ENCODE results near the gene PCGF3. TPM values are rescaled to one million over a fixed set of nuclear protein-coding genes. Genes with fewer than 3 reads are reported as not detected.

Gene PCGF3
- total RNA-seq, 1 donor from 2014 or later = 58.5 TPM

DNA sequence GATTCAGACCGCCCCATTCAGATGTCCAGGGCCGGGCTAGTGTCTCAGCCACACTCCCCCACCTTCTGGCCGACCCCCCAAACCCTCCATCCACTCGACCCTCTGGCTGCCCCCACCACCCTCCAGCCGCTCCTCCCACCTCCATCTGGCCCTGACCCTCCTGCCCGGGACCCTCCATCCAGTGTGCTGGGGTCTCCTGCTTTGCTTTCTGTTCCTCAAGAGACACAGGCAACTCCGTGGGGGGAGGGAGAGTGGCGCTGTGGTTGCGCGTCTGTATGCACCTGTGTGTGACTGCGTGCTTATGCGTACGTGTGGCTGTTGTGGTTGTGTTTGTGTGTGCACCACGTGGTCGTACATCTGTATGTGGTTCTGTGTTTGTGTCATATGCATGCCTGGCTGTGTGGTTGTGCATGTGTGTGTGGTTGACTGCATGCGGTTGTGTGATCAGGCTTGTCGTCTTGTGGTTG is 87.0 kb downstream of the PCGF3 start:
- Histone ChIP-seq H3K4me3 (ENCODE audit: low read depth, low read length) (no peak overlapping the region), H3K27me3 (ENCODE audit: control insufficient read depth, insufficient read depth, low read length) (peaks cover 73% of the 10 kb centered on the region), H3K36me3 (ENCODE audit: control insufficient read depth, insufficient read depth, low read length) (no peaks in the 10 kb centered on the region)
- TF ChIP-seq CTCF (IDR thresholded peaks at IDR 0.05; ENCODE audit: insufficient read depth, low read length, poor library complexity, severe bottlenecking) = no peak
- DNase-seq (ENCODE audit: low read depth) = no peak

DNA sequence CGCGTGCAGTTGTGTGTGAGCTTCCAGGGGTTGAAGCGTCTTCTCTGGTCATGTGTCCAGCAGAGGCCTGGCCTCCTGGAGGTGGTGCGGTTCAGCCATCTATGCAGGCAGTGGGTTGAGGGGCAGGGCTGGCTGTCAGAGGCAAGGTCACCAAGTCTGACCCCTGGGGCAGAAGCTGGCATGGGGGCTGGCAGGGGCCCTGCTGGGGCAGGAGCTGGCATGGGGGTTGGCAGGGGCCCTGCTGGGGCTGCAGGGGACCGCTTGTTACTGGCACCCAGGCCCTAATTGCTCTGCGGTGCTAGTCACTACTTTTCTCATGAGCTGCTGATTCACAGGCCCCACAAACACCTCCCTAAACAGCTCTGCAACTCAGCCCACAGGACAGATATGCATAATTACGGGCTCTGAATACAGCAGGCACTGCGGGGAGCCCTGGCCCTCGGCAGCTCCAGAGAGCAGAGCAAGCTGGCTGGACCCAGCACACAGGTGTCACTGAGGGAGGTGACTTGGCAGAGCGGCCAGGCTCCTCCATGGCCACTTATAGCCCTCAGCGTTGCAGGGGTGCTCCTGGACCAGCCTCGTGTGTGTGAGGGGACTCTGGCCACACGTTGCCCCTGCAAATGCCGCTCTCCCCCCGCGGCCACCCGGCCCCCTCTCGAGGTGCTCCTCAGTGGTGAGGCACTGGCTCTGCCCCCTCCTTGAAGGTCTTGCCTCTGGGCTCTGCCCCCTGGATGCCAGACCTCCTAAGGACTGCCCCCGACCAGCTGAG is 87.6 kb downstream of the PCGF3 start:
- Histone ChIP-seq H3K27me3 (ENCODE audit: control insufficient read depth, insufficient read depth, low read length) (peaks cover 70% of the 10 kb centered on the region), H3K36me3 (ENCODE audit: control insufficient read depth, insufficient read depth, low read length) (no peaks in the 10 kb centered on the region), H3K4me3 (ENCODE audit: low read depth, low read length) (no peak overlapping the region)
- TF ChIP-seq CTCF (IDR thresholded peaks at IDR 0.05; ENCODE audit: insufficient read depth, low read length, poor library complexity, severe bottlenecking) = no peak
- no peak for DNase-seq (ENCODE audit: low read depth)

DNA sequence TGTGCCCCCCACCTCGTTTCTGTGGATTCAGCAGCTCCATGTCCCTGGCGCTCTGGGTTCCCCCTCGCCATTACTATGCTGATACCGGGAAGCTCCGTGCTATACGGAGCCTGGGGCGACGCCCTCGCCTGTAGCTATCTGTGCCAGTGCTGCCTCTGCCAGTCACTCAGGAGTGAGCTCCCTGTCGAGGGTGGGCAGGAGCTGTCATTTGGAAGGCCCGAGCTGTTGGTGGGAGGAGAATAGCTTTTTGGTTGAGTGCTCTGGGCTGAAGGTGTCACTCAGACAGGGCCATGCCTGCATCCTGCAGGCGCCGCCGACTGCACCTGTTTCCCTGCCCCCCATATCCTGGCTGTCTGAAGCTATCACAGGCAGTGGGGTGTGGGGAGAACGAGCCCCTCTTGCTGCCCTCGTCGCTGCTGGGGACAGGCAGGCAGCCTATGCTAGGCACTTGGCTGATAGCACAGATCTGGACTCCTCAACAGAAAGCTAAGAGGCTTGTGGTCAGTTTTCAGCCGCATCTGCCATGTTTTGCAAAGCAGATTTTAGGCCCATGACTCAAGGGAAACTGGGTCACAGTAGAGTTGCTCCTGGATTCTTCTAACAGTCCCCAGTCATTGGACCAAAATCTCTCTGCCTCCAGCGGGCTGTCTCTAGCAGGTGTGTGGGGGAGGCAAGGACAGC is 88.4 kb downstream of the PCGF3 start:
- DNase-seq (ENCODE audit: low read depth) = no peak
- Histone ChIP-seq H3K4me3 (ENCODE audit: low read depth, low read length) (no peak overlapping the region), H3K36me3 (ENCODE audit: control insufficient read depth, insufficient read depth, low read length) (no peaks in the 10 kb centered on the region), H3K27me3 (ENCODE audit: control insufficient read depth, insufficient read depth, low read length) (peaks cover 63% of the 10 kb centered on the region)
- no peak for TF ChIP-seq CTCF (IDR thresholded peaks at IDR 0.05; ENCODE audit: insufficient read depth, low read length, poor library complexity, severe bottlenecking)

- no peak for TF ChIP-seq CTCF (IDR thresholded peaks at IDR 0.05; ENCODE audit: insufficient read depth, low read length, poor library complexity, severe bottlenecking)
- no peaks in the 10 kb centered on the region for H3K36me3 ChIP-seq (ENCODE audit: control insufficient read depth, insufficient read depth, low read length)
- no peak for DNase-seq (ENCODE audit: low read depth)
- H3K4me3 ChIP-seq (ENCODE audit: low read depth, low read length) = no peak overlapping the region
- peaks cover 60% of the 10 kb centered on the region for H3K27me3 ChIP-seq (ENCODE audit: control insufficient read depth, insufficient read depth, low read length)
Measured at GRCh38 chr4:794900-795725, 89.5 kb downstream of the PCGF3 start.

DNA sequence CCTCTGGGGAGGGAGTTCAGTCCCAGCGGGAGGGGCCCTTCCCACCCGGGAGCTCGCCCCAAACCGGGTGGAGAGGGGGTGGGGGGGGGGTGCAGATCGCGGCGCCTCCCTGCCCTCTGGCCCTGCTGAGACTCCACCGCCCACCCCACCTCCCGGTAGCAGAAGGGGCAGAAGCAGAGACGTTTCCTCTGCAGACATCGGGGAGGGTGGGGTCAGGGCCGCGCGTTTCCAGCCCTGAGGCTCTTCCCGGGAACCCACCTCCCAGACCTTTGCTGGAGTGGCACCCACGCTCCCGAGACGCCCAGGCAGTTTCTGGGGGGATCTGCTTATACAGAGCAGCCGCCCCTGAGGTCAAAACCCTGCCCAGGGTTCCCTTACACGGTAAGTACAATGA is 90.1 kb downstream of the PCGF3 start:
- TF ChIP-seq CTCF (IDR thresholded peaks at IDR 0.05; ENCODE audit: insufficient read depth, low read length, poor library complexity, severe bottlenecking) = no peak
- no peak overlapping the region for H3K4me3 ChIP-seq (ENCODE audit: low read depth, low read length)

More for the DNA sequence above, 90.1 kb downstream of the PCGF3 start:
- no peak for DNase-seq (ENCODE audit: low read depth)
- Histone ChIP-seq H3K36me3 (ENCODE audit: control insufficient read depth, insufficient read depth, low read length) (no peaks in the 10 kb centered on the region), H3K27me3 (ENCODE audit: control insufficient read depth, insufficient read depth, low read length) (peaks cover 54% of the 10 kb centered on the region)

All from kidney epithelial cell (primary cell).